Keratinocyte (primary cell): ENCODE results near the gene DUSP22. TPM values are rescaled to one million over a fixed set of nuclear protein-coding genes. Genes with fewer than 3 reads are reported as not detected.

Experiments used
- DNase-seq: peaks from one replicate; pipeline ENCODE4 v3.0.0-alpha.2; 2011; ENCODE audit warnings: low read depth, missing footprints, low spot score
- FAIRE-seq: peaks from 2 replicates; lab custom pipeline; 2011; peaks lifted over from hg19 to GRCh38; lab: Jason Lieb, UNC
- H2AFZ ChIP-seq: 2 replicates; pipeline ENCODE4 v1.6.0; 2012; ENCODE audit warnings: low read length, control low read depth, inconsistent platforms; ENCODE audit not compliant: control insufficient read depth
- H3K27ac ChIP-seq: 2 replicates; pipeline ENCODE4 v1.5.1; 2011; ENCODE audit warnings: low read length; ENCODE audit not compliant: control insufficient read depth, insufficient read depth
- H3K27me3 ChIP-seq: 3 replicates; pipeline ENCODE4 v1.6.0; 2011; ENCODE audit warnings: low read length; ENCODE audit not compliant: control insufficient read depth, insufficient read depth; ENCODE audit errors: extremely low read depth
- H3K36me3 ChIP-seq, 2 experiments: 2 replicates in 1 of 2; 3 replicates in 1 of 2; pipeline ENCODE4 v1.5.1; 2011; ENCODE audit warnings: low read length in 2 of 2, mild to moderate bottlenecking in 1 of 2; ENCODE audit not compliant: control insufficient read depth in 2 of 2, insufficient read depth in 2 of 2; ENCODE audit errors: extremely low read depth in 1 of 2
- H3K4me1 ChIP-seq: 3 replicates; pipeline ENCODE4 v1.5.1; 2011; ENCODE audit warnings: low read length; ENCODE audit not compliant: control insufficient read depth, insufficient read depth; ENCODE audit errors: extremely low read depth
- H3K4me2 ChIP-seq: 3 replicates; pipeline ENCODE4 v1.6.0; 2011; ENCODE audit warnings: low read depth, low read length; ENCODE audit not compliant: control insufficient read depth, insufficient read depth; ENCODE audit errors: extremely low read depth
- H3K4me3 ChIP-seq, 3 experiments: fragments of 200-600 bp in 1 of 3; sonication (generic) in 1 of 3; 2 replicates in 2 of 3; 3 replicates in 1 of 3; pipeline ENCODE4 v1.5.1; 2011 to 2016; ENCODE audit warnings: low read length in 3 of 3, mild to moderate bottlenecking in 3 of 3, control low read depth in 2 of 3, inconsistent platforms in 1 of 3, low read depth in 1 of 3, mixed read lengths in 1 of 3, mixed run types in 1 of 3, moderate library complexity in 1 of 3; ENCODE audit not compliant: control insufficient read depth in 2 of 3, insufficient read depth in 2 of 3; ENCODE audit errors: extremely low read depth in 1 of 3
- H3K79me2 ChIP-seq: 2 replicates; pipeline ENCODE4 v1.6.0; 2012; ENCODE audit warnings: low read length; ENCODE audit not compliant: control insufficient read depth, insufficient read depth
- H3K9ac ChIP-seq: 3 replicates; pipeline ENCODE4 v1.6.0; 2011; ENCODE audit warnings: low read length; ENCODE audit not compliant: control insufficient read depth, insufficient read depth; ENCODE audit errors: extremely low read depth
- H3K9me1 ChIP-seq: 3 replicates; pipeline ENCODE4 v1.6.0; 2011; ENCODE audit warnings: low read length; ENCODE audit not compliant: control insufficient read depth, insufficient read depth; ENCODE audit errors: extremely low read depth
- H3K9me3 ChIP-seq: 2 replicates; pipeline ENCODE4 v1.5.1; 2012; ENCODE audit warnings: low read depth, low read length; ENCODE audit not compliant: control insufficient read depth
- H4K20me1 ChIP-seq: 3 replicates; pipeline ENCODE4 v1.6.0; 2011; ENCODE audit warnings: low read length; ENCODE audit not compliant: control insufficient read depth, insufficient read depth; ENCODE audit errors: extremely low read depth
- CTCF ChIP-seq, 3 experiments: IDR thresholded peaks in 1 of 3; conservative IDR thresholded peaks in 1 of 3; optimal IDR thresholded peaks in 1 of 3; 2 replicates in 2 of 3; 3 replicates in 1 of 3; pipeline versions ENCODE3 to v1.5.1; 2011; ENCODE audit warnings: low read length in 3 of 3, mild to moderate bottlenecking in 3 of 3, moderate library complexity in 2 of 3, control low read depth in 1 of 3, inconsistent platforms in 1 of 3; ENCODE audit not compliant: insufficient read depth in 2 of 3; ENCODE audit errors: extremely low read depth in 1 of 3
- EZH2 ChIP-seq: IDR thresholded peaks from one replicate; pipeline ENCODE4 v1.6.1; 2012; ENCODE audit warnings: inconsistent platforms, mild to moderate bottlenecking, low read length, moderate library complexity
- dilution Hi-C: fragments of 300-500 bp; cut with MboI; formaldehyde crosslinking; loops from one replicate; pipeline ENCODE4 v1.7.0; 2020; ENCODE audit warnings: low sequenced_read_pairs; ENCODE audit not compliant: extremely low pct_ligation_motif_present
- polyA plus RNA-seq, 5 experiments: library from polyadenylated mRNA; depleted of rRNA in 3 of 5; stranded (reverse) in 3 of 5; stranded (forward) in 1 of 5; unstranded in 1 of 5; fragments of >200 nt; gene quantifications; 1 replicate in 1 of 5; 2 replicates in 3 of 5; 3 replicates in 1 of 5; pipeline versions ENCODE4 v1.2.1 to v1.2.3, GENCODE V29; 2011 to 2012; ENCODE audit warnings: missing spikeins in 2 of 5, low read depth in 1 of 5, low replicate concordance in 1 of 5

The DUSP22 gene
- polyA plus RNA-seq, 1 donor (not counting 4 experiments of a cell fraction or from before 2014, with no cell fraction given) = 17.3 TPM

DNA sequence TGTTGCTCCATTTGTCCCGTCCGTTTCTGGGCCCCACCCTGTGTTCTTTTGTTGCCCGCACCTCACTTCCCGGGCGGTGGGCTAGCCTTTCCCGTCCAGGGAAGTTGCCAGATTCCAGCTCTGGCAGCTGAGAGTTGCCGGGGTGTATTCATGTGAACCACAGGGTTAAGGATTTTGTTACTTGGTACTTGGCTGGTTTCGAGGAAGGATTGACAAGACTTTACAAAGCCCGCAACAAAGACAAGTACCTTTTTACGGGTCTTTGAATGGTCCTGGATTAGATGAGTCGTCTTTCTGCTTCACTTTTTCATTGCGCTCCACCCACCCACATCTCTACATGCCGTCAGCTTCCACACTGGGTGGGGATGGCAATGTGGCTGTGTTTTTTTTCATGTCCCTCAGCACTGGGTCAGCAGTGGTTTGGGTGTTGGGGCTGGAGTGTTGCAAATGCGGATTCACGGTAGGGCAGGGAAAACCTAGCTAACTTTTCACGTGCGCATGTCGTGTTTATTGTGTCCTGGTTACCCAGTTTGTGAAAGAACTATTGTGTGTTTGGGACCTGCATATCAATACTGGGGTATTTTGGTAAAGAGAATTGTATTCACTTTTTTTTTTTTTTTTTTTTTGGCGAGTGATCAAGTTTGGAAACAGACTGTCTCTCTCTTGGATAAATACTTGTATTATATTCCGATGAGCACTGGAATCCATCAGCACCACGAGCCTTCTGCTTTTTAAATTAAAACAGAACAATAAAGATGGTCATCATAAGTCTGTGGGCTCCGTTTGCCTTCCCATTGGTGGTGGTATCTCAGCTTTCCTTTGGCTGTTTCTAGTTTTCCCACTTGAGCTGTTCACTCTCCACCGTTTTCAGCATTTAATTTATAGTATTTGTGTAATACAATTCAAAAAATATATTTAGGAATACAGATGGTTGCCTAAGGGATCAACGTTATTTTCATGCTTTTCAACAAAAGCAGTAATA is 1.2 kb downstream of the DUSP22 start:
- Histone ChIP-seq H3K9me3 (peaks cover 2% of the 10 kb centered on the region), H3K4me2 (peak overlapping the region; percentile 42), H3K9me1 (no peaks in the 10 kb centered on the region), H3K79me2 (peaks cover 32% of the 10 kb centered on the region), H3K9ac (peak overlapping the region; percentile 95), H3K27me3 (no peaks in the 10 kb centered on the region), H3K4me1 (peaks cover 24% of the 10 kb centered on the region), H4K20me1 (no peaks in the 10 kb centered on the region), H3K27ac (peak overlapping the region; percentile 96), H3K4me3 (peak overlapping the region; percentile 62 to 73 (median 66)), H2AFZ (peak overlapping the region; percentile 79), H3K36me3 (no peaks in the 10 kb centered on the region)
- dilution Hi-C loops = no loop called here
- TF ChIP-seq CTCF (optimal IDR thresholded peaks at IDR 0.05 in 1 of 3, IDR thresholded peaks at IDR 0.05 in 1 of 3, conservative IDR thresholded peaks at IDR 0.05 in 1 of 3; ENCODE audit: extremely low read depth in 1 of 3, insufficient read depth in 2 of 3, low read length in 3 of 3) (no peak), EZH2 (no peak)
- DNase-seq (no peak), FAIRE-seq (no peak)

GRCh38 chr6:294656-295565 is 2.6 kb downstream of the DUSP22 start:
- no peak for FAIRE-seq
- H4K20me1 ChIP-seq = no peaks in the 10 kb centered on the region
- no peaks in the 10 kb centered on the region for H3K9me1 ChIP-seq
- H3K4me3 ChIP-seq = no peak overlapping the region
- no peak for DNase-seq
- dilution Hi-C loops = no loop called here
- no peaks in the 10 kb centered on the region for H3K36me3 ChIP-seq
- H3K27me3 ChIP-seq = no peaks in the 10 kb centered on the region
- peaks cover 24% of the 10 kb centered on the region for H3K4me1 ChIP-seq
- H3K9me3 ChIP-seq = peaks cover 2% of the 10 kb centered on the region
- H3K9ac ChIP-seq = no peak overlapping the region
- no peak overlapping the region for H3K27ac ChIP-seq
- peaks cover 39% of the 10 kb centered on the region for H3K79me2 ChIP-seq
- TF ChIP-seq EZH2 (no peak), CTCF (optimal IDR thresholded peaks at IDR 0.05 in 1 of 3, IDR thresholded peaks at IDR 0.05 in 1 of 3, conservative IDR thresholded peaks at IDR 0.05 in 1 of 3; ENCODE audit: extremely low read depth in 1 of 3, insufficient read depth in 2 of 3, low read length in 3 of 3) (no peak)
- no peak overlapping the region for H2AFZ ChIP-seq
- no peak overlapping the region for H3K4me2 ChIP-seq
